CD4-positive, alpha-beta T cell treated with Interferon alpha-2 for 1 hour (primary cell): ENCODE data around the gene RGMA.

Experiments
- DNase-seq, 2 donors: peaks; one replicate each; pipeline ENCODE4 v3.0.0-alpha.2; 2020 to 2022

The RGMA gene

DNA sequence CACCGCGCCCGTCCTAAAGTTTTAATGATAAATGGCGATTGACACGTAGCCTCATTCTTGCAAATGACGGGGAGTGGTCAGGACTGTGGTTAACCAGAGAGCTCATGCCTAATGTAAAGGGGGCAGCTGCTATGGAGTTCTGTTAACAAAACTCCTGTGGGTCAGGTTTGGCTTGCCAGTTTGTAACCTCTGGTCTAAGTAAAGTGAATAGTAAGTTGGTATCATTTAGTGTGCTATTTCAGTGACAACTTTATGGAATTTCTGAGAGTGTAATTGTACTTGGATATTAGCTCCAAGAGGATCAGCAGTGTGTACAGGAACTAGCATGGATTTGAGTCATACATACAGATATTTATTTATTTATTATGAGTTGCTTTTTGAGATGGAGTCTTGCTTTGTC, 87.9 kb downstream of the RGMA start:
- DNase-seq, result no peak

DNA sequence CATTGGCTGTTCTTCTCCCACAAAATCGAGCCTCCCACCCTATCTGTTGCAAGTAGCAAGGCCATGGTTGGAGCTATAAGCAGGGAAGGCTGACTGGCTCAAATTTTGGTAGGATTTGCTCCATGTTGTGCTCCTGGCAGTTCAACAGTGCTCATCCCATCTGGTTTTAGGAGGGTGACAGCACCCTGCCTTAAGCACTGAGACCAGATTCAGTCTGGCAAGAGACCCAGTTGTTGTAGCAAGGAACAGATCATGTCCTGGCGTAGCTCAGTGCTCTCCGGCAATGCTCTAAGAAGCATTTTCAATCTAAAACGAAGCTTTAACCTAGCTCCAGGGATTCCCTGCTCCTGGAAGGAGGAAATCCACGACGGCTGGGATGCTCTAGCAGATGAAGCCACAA, 91.2 kb downstream of the RGMA start:
- DNase-seq, result no peak

DNA sequence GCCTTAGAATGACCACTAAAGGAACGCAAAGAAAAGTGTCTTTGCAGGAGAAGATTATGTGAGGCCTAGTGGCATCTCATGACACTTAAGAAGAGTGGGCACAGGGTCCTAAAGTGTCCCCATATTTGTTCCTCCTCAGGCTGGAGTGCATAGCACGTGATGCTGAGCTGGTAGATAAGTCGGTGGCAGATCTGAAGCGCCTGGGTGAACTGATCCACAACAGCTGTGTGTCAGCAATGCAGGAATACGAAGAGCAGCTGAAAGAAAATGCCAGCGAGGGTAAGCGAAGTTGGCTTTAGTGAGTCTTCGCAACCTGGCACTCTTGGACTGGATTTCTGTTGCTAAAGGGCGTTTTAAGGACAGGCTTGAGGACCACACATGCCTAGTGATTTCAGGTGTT, 96.3 kb downstream of the RGMA start:
- DNase-seq, result no peak

DNA sequence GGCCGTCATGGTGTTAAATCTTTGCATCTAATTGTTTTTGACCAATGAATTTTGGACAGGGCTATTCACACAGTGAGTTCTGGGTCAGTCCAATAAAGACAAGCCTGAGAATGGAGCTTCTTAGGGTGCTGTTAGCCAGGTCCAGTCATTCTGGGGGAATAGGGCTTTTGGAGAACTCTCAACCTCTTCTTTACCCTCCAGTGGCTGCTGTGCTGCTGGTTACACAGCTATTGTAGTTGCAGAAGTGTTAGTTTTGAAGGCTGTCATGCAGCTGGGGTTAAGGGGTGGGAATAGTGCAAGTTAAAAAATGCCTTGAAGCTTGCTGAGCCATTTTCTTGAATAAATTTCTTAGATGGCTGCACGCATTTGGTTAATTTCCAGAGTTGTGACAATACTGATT, 99.0 kb downstream of the RGMA start:
- DNase-seq, result no peak

DNA sequence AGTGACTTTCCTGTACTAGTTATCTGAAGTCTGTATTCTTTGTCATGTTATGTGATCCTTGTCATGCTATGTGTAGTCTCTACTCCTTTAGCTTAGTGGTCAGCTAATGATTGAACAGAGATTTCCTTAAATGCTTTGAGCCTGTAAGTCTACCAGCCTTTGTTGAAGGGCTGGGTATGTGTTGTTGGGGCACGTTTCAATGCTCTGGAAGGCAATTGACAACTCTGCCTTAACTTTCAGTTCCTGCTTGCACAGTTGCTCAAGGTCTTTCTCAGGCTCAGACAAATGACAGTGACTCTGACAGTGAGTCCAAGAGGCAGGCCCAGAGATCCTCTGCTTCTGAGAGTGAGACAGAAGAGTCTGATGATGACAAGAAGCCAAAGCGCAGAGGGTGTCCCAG, 99.5 kb downstream of the RGMA start:
- DNase-seq, result no peak
